GM21390 (cell line): ENCODE measurements around the gene PTPRE.

Experiments used
- ATAC-seq: cut with Tn5 transposase; IDR thresholded peaks from one replicate; pipeline ENCODE4 v1.9.1; 2021; ENCODE audit not compliant: unreplicated experiment

Gene PTPRE, protein sequence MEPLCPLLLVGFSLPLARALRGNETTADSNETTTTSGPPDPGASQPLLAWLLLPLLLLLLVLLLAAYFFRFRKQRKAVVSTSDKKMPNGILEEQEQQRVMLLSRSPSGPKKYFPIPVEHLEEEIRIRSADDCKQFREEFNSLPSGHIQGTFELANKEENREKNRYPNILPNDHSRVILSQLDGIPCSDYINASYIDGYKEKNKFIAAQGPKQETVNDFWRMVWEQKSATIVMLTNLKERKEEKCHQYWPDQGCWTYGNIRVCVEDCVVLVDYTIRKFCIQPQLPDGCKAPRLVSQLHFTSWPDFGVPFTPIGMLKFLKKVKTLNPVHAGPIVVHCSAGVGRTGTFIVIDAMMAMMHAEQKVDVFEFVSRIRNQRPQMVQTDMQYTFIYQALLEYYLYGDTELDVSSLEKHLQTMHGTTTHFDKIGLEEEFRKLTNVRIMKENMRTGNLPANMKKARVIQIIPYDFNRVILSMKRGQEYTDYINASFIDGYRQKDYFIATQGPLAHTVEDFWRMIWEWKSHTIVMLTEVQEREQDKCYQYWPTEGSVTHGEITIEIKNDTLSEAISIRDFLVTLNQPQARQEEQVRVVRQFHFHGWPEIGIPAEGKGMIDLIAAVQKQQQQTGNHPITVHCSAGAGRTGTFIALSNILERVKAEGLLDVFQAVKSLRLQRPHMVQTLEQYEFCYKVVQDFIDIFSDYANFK

GRCh38 chr10:127906548-127907377 is at the start of gene PTPRE:
Gene PTPRE, plus strand, starts transcription at chr10:127907103. Its CDS starts 133,779 bp downstream, at chr10:128040882.
- peak; percentile 94 for ATAC-seq

DNA sequence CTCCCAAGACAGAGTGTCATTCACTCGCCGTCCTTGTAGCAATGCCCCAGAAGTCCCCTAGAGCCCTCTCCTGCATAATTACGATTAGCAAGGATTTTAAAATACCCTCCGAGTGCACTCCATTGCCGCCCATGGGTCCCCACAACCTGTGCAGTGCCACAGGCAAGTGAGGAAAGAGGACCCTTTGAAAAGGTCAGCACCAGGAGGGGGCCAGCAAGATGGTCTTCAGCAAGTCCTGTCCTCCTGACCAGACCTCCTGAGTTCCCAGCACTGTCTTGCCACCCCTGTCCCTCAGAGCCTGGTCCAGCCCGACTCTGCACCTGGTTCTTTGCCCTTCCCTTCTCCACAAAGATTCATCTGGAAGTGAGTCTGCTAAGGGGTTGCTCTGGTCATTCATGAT is 46.3 kb upstream of the PTPRE start:
- ATAC-seq = no peak

GRCh38 chr10:127863231-127863825 is 43.6 kb upstream of the PTPRE start:
- no peak for ATAC-seq

- no peak for ATAC-seq
These were observed 40.5 kb upstream of the PTPRE start for GRCh38 chr10:127866276-127867013.

DNA sequence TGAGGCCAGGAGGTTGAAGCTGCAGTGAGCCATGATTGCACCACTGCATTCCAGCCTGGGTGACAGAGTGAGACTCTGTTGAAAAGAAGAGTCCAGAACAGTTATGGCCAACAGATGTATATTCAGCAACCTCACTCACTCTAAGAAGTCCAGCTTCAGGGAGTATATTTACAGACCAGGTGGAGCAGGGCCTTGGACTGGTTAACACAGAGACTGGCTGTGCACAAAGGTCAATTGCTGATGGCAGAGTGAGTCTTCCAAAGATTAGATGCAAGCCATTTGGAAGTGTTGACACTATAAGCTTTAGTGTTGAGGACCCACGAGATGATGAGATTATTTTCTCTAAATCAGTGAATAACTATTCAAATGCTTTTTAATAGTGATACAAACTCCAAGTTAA is 39.1 kb upstream of the PTPRE start:
- no peak for ATAC-seq

- ATAC-seq = no peak
These were observed 37.6 kb upstream of the PTPRE start for GRCh38 chr10:127869329-127869728.

GRCh38 chr10:127871631-127872010 is 35.3 kb upstream of the PTPRE start:
- no peak for ATAC-seq

- ATAC-seq = no peak
These were observed 34.7 kb upstream of the PTPRE start for GRCh38 chr10:127872011-127872761.

DNA sequence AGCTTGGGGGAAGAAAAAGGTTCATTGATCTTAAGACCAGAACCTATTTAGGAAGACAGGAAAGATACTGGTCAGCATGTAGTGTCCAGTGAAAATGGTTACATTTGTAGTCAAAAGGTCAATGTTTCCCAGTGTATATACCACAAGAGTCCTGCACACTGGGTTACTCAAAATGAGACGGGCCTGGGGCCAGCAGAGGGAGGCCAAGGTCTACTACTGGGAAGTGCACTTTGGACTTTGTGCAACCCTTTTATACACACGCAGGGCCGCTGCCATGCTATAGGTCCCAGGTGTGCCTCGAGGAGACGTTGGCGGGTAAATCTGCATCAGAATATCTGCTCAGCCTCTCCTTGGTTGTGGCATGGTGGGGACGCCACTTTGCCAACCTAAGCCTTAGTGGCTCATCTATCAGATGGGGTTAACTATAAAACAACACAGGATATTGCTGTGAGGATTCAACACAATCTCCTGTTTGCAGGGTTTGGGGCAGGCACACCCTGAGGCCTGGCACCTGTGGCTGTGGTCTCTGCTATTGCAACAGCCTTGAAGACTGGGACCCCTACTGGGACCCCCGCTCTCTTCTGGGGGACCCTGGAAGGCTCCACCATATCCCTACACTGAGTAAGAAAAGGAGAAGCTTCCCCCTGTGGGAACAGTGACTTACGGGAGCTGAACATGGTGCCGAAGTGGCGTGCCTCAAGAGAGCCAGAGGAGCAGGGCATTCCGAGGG is 33.9 kb upstream of the PTPRE start:
- no peak for ATAC-seq

DNA sequence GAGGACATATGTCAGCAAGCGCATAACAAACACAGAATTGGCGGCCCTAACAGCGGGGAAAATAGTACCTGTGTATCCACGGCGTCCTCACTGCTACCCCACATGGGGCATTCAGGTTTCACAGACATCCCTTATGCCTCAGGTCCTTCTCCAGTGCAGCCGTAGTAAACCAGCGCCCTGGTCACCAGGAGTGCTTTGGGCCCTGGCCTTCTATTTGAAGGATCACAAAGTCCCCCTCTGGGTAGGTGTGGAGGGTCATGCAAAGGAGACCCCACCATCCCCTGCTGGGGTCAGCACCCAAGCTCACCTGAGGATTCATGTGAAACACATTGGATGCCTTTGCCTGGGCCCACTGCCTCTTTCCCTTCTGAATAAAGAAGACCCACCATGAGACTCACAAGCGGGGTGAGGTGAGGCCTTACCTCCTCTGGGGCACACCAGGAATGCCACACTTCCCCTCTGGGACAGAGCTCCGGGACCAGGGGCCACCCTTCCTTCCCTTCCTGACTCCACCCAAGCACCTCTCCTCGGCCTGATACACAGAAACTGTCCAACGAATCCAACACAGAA is 32.9 kb upstream of the PTPRE start:
- ATAC-seq = no peak

DNA sequence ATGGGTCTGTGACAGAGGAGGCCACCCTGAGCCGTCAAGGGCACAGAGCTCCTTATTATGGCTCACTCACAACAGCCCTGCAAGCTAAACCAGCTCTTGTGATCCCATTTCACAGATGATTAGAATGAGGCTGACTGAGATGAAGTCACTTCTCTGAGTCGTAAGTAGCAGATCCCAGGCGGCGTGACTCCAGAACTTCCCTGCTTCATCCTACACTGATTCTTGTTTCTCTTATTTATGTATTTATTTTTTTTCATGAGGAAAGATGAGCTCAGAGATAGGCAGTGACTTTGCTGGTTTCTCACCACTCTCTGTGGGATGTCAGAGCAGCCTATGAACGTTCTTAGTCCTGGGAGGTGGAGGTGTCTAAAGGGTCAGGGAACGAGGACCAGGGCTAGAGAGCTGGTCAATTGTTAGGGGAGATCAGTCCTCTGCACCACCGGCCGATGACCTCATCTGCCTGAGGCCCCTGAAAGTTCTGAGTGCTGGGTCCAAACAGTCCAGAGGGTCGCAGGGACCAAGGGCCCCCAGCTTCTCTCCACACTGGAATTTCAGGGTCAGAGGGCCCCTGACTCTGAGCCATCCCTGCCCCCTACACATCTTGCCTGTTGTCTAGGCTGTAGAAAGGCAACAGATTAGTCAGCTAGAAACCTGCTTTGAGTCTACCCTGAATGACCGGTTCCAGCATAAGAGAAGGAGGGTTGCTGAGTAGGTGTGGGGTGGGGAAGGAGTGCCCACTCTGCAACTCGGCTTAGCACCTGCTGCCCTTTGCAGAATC is 32.0 kb upstream of the PTPRE start:
- ATAC-seq = no peak

DNA sequence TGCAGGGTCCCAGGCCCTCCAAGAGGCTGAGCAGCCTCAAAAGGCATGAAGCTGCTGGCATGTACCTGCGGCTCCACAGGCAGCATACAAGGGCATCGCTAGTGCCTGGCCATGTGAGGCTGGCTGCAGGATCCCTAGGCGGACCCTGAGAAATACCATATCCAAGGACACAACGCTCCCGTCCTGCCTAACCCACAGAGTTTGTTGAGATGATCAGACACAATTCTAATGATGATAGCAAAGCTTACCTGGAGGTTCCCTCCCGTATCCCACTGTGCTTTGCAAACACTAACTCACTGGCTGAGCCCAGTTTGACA is 31.5 kb upstream of the PTPRE start:
- ATAC-seq = no peak

- no peak for ATAC-seq
These were observed 31.0 kb upstream of the PTPRE start for GRCh38 chr10:127875916-127876315.

GRCh38 chr10:127877116-127877515 is 29.8 kb upstream of the PTPRE start:
- no peak for ATAC-seq

DNA sequence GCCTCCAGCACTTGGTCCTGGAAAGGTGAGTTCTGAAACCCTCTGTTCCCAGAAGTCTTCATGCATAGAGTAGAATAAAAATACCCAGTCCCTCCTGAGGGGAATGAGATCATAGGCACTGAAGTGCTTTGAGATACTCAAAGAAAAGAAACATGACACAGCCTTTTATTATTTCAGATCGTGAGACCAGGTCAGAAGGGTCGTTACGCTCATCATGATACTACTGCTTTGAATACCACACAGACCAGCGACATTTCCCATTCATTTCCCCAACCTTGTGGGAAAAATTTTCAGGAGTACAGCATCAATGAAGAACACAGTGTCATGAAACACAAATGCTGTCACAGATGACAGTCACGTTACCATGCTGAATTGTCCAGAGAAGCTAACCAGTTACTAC is 29.2 kb upstream of the PTPRE start:
- ATAC-seq = no peak

- no peak for ATAC-seq
These were observed 28.3 kb upstream of the PTPRE start for GRCh38 chr10:127878475-127879055.

GRCh38 chr10:127880557-127880956 is 26.3 kb upstream of the PTPRE start:
- ATAC-seq = no peak

- ATAC-seq = no peak
These were observed 25.6 kb upstream of the PTPRE start for GRCh38 chr10:127881262-127881661.
